GM23338 (cell line): ENCODE data around the gene LIME1.
A peak's percentile ranks its signal among the peaks of the same experiment; 100 is the strongest.

Experiments
- CREB1 ChIP-seq: fragments of 250-450 bp; sonication (Bioruptor Pico); IDR thresholded peaks from 2 replicates; pipeline ENCODE4 v1.5.0; 2020; ENCODE audit warnings: low read depth, mild to moderate bottlenecking, moderate library complexity
- EZH2 ChIP-seq: fragments of 200-600 bp; sonication (generic); IDR thresholded peaks from one replicate; pipeline ENCODE4 v1.8.0; 2017; ENCODE audit warnings: antibody characterized with exemption, mild to moderate bottlenecking, low read depth; ENCODE audit not compliant: unreplicated experiment
- EZH2phosphoT487 ChIP-seq: fragments of 200-600 bp; sonication (generic); IDR thresholded peaks from one replicate; pipeline ENCODE4 v1.8.1; 2018; ENCODE audit warnings: antibody characterized with exemption; ENCODE audit not compliant: unreplicated experiment
- POLR2AphosphoS5 ChIP-seq: IDR thresholded peaks from 2 replicates; pipeline ENCODE4 v1.6.1; 2016; ENCODE audit warnings: antibody characterized with exemption, low read depth
- STAT1 ChIP-seq: IDR thresholded peaks from one replicate; pipeline ENCODE4 v1.6.1; 2016; ENCODE audit warnings: antibody characterized with exemption; ENCODE audit not compliant: unreplicated experiment
- ZNF331 ChIP-seq: fragments of 250-450 bp; sonication (Bioruptor Pico); IDR thresholded peaks from 2 replicates; pipeline ENCODE4 v1.5.0; 2020; ENCODE audit warnings: low read depth, mild to moderate bottlenecking, moderate library complexity
- TF ChIP-seq, protein P1 (sequence below), 2 experiments: fragments of 200-600 bp in 1 of 2; sonication (generic) in 1 of 2; conservative IDR thresholded peaks; 2 replicates each; pipeline versions ENCODE4 v1.5.1 to v1.6.1; 2016 to 2017; ENCODE audit warnings: antibody characterized with exemption in 2 of 2, low read depth in 2 of 2, mild to moderate bottlenecking in 2 of 2, moderate library complexity in 1 of 2
- TF ChIP-seq, protein P2 (sequence below): IDR thresholded peaks from one replicate; pipeline ENCODE4 v1.6.1; 2018; ENCODE audit warnings: antibody characterized with exemption; ENCODE audit not compliant: unreplicated experiment

DNA sequence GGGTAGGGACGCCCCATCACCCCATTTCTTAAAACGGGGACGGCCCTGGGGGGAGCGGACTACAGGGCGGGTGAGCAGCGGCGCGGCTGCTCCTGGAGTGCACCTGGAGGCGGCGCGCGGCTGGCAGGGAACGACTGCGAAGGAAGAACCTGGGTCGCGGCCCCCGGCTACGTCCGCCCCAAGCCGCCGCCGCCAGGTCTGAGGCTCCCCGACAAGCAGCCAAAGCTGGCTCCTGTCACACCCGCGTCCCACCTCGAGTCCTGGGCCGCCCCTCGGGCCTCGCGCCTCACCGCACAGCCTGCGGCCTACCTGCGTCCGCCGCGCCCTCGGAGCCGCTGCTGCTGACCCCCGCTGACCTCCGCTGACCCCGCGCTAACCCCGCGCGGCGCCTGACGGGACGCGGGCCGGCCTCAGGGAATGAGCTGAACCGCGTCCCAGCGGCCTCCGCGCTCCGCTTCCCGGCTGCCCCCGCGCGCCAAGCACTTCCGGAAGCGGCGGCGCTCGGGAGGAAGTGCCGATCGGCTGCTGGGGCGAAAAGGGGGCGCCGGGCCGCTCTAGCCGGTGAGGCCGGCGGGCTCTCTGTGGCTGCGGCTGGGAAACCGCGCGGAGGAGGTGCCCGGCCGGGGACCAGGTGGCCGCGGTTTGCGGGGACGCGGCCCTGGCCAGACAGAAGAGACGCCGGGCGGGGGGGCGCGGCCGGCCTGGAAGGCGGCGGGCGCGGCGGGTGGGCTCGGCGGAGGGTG is 28.7 kb upstream of the LIME1 start, which contains the start of the genes ARFRP1 and ZGPAT:
- TF ChIP-seq, protein P1, sequence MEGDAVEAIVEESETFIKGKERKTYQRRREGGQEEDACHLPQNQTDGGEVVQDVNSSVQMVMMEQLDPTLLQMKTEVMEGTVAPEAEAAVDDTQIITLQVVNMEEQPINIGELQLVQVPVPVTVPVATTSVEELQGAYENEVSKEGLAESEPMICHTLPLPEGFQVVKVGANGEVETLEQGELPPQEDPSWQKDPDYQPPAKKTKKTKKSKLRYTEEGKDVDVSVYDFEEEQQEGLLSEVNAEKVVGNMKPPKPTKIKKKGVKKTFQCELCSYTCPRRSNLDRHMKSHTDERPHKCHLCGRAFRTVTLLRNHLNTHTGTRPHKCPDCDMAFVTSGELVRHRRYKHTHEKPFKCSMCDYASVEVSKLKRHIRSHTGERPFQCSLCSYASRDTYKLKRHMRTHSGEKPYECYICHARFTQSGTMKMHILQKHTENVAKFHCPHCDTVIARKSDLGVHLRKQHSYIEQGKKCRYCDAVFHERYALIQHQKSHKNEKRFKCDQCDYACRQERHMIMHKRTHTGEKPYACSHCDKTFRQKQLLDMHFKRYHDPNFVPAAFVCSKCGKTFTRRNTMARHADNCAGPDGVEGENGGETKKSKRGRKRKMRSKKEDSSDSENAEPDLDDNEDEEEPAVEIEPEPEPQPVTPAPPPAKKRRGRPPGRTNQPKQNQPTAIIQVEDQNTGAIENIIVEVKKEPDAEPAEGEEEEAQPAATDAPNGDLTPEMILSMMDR (conservative IDR thresholded peaks at IDR 0.05; ENCODE audit: low read depth in 2 of 2) = no peak
- peak; percentile 69 for TF ChIP-seq CREB1 (CRISPR knock-in tag)
- peak; percentile 77 for TF ChIP-seq POLR2AphosphoS5
- TF ChIP-seq, protein P2, sequence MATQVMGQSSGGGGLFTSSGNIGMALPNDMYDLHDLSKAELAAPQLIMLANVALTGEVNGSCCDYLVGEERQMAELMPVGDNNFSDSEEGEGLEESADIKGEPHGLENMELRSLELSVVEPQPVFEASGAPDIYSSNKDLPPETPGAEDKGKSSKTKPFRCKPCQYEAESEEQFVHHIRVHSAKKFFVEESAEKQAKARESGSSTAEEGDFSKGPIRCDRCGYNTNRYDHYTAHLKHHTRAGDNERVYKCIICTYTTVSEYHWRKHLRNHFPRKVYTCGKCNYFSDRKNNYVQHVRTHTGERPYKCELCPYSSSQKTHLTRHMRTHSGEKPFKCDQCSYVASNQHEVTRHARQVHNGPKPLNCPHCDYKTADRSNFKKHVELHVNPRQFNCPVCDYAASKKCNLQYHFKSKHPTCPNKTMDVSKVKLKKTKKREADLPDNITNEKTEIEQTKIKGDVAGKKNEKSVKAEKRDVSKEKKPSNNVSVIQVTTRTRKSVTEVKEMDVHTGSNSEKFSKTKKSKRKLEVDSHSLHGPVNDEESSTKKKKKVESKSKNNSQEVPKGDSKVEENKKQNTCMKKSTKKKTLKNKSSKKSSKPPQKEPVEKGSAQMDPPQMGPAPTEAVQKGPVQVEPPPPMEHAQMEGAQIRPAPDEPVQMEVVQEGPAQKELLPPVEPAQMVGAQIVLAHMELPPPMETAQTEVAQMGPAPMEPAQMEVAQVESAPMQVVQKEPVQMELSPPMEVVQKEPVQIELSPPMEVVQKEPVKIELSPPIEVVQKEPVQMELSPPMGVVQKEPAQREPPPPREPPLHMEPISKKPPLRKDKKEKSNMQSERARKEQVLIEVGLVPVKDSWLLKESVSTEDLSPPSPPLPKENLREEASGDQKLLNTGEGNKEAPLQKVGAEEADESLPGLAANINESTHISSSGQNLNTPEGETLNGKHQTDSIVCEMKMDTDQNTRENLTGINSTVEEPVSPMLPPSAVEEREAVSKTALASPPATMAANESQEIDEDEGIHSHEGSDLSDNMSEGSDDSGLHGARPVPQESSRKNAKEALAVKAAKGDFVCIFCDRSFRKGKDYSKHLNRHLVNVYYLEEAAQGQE = no peak
- TF ChIP-seq EZH2phosphoT487 = no peak
- TF ChIP-seq ZNF331 = no peak
- no peak for TF ChIP-seq STAT1
- TF ChIP-seq EZH2 = no peak
